Measurements from ENCODE around the gene GH1. TPM values are rescaled to one million over a fixed set of nuclear protein-coding genes. Genes with fewer than 3 reads are reported as not detected.
"Not testable (repeated sequence)": the region's sequence is repeated elsewhere in the genome, so short reads cannot be mapped to it uniquely, and the experiment has no call there.

The GH1 gene
- total RNA-seq (1 to 10 TPM in 2 of 7 donors, under 1 TPM in 3, not detected in 2; 0.47 to 1.4 (median 0.79) TPM), polyA plus RNA-seq (1 to 10 TPM in 1 of 3 donors, under 1 TPM in 2; 0.29 to 1.5 (median 0.65) TPM)
- long read RNA-seq, donor 1, result 0 reads
- long read RNA-seq, donor 2, result 0 reads

GRCh38 chr17:63918789-63919305 lies at the start of gene GH1:
Gene GH1, minus strand, starts transcription at chr17:63918839. Its CDS starts 63 bp downstream, at chr17:63918776.
- H3K36me3 ChIP-seq; DNase-seq; H3K9me3 ChIP-seq; H3K27me3 ChIP-seq (replicated peaks in 1 of 7); intact Hi-C loops (cut with DNase I; ENCODE audit: low total_unique reads): not testable (repeated sequence)
- H3K27ac ChIP-seq, result peak within 1 kb of the TSS in 5 of 8 donors; percentile 34 to 61 (median 40)
- peak within 1 kb of the TSS in 1 of 8 donors; percentile 28 for H3K4me3 ChIP-seq
- H3K4me1 ChIP-seq, result peaks cover 16 to 72% (median 35%) of the 10 kb centered on the region in 6 donors
- 45 to 61% (median 57%) methylated on average over 9 to 10 of the region's 10 CpGs for WGBS, 5 donors

- WGBS, 5 donors, result 84 to 94% (median 89%) methylated on average over 19 of the region's 19 CpGs
- intact Hi-C loops (cut with DNase I; ENCODE audit: low total_unique reads), result no loop called here
- no peak overlapping the region for H3K27ac ChIP-seq
- H3K9me3 ChIP-seq, result no peaks in the 10 kb centered on the region
- H3K27me3 ChIP-seq (replicated peaks in 1 of 7), result no peaks in the 10 kb centered on the region
- no peak for DNase-seq
- H3K36me3 ChIP-seq, result no peaks in the 10 kb centered on the region
- peaks cover 0 to 27% (median 13%) of the 10 kb centered on the region in 6 donors for H3K4me1 ChIP-seq
- no peak overlapping the region for H3K4me3 ChIP-seq
- TF ChIP-seq POLR2A (IDR thresholded peaks at IDR 0.05) (no peak), POLR2AphosphoS5 (IDR thresholded peaks at IDR 0.05) (no peak), CTCF (IDR thresholded peaks at IDR 0.05 in 8 of 11, conservative IDR thresholded peaks at IDR 0.05 in 3 of 11) (no peak)
These were observed 49.3 kb upstream of the GH1 start for GRCh38 chr17:63967953-63968352.

- Histone ChIP-seq H3K27ac (peak overlapping the region in 2 of 8 donors; percentile 10 to 13), H3K36me3 (no peaks in the 10 kb centered on the region), H3K27me3 (replicated peaks in 1 of 7) (no peaks in the 10 kb centered on the region), H3K9me3 (no peaks in the 10 kb centered on the region), H3K4me3 (no peak overlapping the region), H3K4me1 (peaks cover 8 to 39% (median 22%) of the 10 kb centered on the region in 6 donors)
- intact Hi-C loops (cut with DNase I; ENCODE audit: low total_unique reads), result no loop called here
- no peak for DNase-seq
- 78 to 94% (median 84%) methylated on average over 10 to 11 of the region's 11 CpGs for WGBS, 5 donors
- TF ChIP-seq POLR2A (IDR thresholded peaks at IDR 0.05) (no peak), CTCF (IDR thresholded peaks at IDR 0.05 in 8 of 11, conservative IDR thresholded peaks at IDR 0.05 in 3 of 11) (no peak), POLR2AphosphoS5 (IDR thresholded peaks at IDR 0.05) (peak in 1 of 3 donors; percentile 20)
These were observed 48.1 kb upstream of the GH1 start for GRCh38 chr17:63966646-63967264.

DNA sequence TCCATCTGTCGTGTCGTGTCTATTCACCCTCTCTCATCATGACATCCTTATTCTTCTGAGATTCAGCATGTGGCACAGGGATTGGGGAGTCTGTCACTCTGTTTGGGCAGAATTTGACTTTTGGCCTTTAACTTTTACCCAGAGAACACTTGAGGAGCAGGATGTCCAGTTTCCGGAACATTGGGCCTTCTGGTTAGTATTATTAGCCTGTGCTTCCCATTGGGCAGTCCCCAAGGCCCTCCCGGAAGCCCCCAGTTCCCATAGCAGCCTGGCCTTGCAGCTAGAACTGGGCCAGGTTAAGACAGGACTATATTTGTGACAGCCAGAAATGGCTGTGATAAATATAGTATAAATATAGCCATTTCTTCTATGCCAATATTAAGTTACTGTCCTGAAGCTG lies 44.5 kb upstream of the GH1 start:
- Histone ChIP-seq H3K27ac (peak overlapping the region in 7 of 8 donors; percentile 61 to 92 (median 79)), H3K4me1 (peaks cover 8 to 57% (median 27%) of the 10 kb centered on the region in 6 donors), H3K36me3 (no peaks in the 10 kb centered on the region), H3K27me3 (replicated peaks in 1 of 7) (no peaks in the 10 kb centered on the region), H3K4me3 (no peak overlapping the region), H3K9me3 (no peaks in the 10 kb centered on the region)
- WGBS, 5 donors, result 59 to 74% (median 67%) methylated on average over 4 of the region's 4 CpGs
- TF ChIP-seq POLR2A (IDR thresholded peaks at IDR 0.05) (no peak), POLR2AphosphoS5 (IDR thresholded peaks at IDR 0.05) (peak in 2 of 3 donors; percentile 59 to 64), CTCF (IDR thresholded peaks at IDR 0.05 in 8 of 11, conservative IDR thresholded peaks at IDR 0.05 in 3 of 11) (peak in 1 of 11 experiments; percentile 7)
- intact Hi-C loops (cut with DNase I; ENCODE audit: low total_unique reads), result no loop called here
- DNase-seq, result no peak

Measured in spleen (tissue), 13 donors.